ENCODE results near the gene VPS11. TPM values are rescaled to one million over a fixed set of nuclear protein-coding genes. Genes with fewer than 3 reads are reported as not detected.
A peak's percentile ranks its signal among the peaks of the same experiment; 100 is the strongest.

Gene VPS11
- total RNA-seq, 1 donor from 2014 or later = 32.7 TPM

DNA sequence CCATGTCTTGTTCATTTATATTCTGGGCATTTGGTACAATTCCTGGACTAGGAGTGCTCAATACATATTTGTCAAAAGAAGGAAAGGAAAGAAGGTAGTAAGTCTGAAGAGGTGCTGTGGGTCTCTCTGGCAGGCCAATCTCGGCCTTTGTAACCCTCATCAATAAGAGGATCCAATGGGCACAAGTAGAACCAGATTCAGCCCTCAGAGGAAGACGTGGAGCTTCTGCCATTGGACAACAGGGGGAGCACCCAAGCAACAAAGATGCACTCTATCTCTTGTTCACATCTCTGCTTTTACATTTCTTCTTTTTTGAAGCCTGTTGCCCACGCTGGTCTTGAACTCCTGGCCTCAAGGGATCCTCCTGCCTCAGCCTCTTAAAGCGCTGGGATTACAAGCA lies 2.2 kb upstream of the VPS11 start:
- Mint-ChIP-seq H3K36me3 (ENCODE audit: low read depth, unreplicated experiment) (peaks cover 5% of the 10 kb centered on the region), H3K27me3 (ENCODE audit: unreplicated experiment) (peaks cover 7% of the 10 kb centered on the region), H3K9me3 (ENCODE audit: unreplicated experiment) (no peaks in the 10 kb centered on the region), H3K4me3 (ENCODE audit: unreplicated experiment) (no peak overlapping the region), H3K4me1 (ENCODE audit: unreplicated experiment) (peaks cover 14% of the 10 kb centered on the region), H3K27ac (ENCODE audit: unreplicated experiment) (no peak overlapping the region)
- no peak for DNase-seq (ENCODE audit: low spot score)
- TF ChIP-seq, protein P1, sequence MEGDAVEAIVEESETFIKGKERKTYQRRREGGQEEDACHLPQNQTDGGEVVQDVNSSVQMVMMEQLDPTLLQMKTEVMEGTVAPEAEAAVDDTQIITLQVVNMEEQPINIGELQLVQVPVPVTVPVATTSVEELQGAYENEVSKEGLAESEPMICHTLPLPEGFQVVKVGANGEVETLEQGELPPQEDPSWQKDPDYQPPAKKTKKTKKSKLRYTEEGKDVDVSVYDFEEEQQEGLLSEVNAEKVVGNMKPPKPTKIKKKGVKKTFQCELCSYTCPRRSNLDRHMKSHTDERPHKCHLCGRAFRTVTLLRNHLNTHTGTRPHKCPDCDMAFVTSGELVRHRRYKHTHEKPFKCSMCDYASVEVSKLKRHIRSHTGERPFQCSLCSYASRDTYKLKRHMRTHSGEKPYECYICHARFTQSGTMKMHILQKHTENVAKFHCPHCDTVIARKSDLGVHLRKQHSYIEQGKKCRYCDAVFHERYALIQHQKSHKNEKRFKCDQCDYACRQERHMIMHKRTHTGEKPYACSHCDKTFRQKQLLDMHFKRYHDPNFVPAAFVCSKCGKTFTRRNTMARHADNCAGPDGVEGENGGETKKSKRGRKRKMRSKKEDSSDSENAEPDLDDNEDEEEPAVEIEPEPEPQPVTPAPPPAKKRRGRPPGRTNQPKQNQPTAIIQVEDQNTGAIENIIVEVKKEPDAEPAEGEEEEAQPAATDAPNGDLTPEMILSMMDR (IDR thresholded peaks at IDR 0.05; ENCODE audit: unreplicated experiment) = no peak

- Mint-ChIP-seq H3K27me3 (ENCODE audit: unreplicated experiment) (peaks cover 5% of the 10 kb centered on the region), H3K9me3 (ENCODE audit: unreplicated experiment) (no peaks in the 10 kb centered on the region), H3K4me3 (ENCODE audit: unreplicated experiment) (peak overlapping the region; percentile 65), H3K36me3 (ENCODE audit: low read depth, unreplicated experiment) (peaks cover 61% of the 10 kb centered on the region), H3K27ac (ENCODE audit: unreplicated experiment) (no peak overlapping the region), H3K4me1 (ENCODE audit: unreplicated experiment) (no peaks in the 10 kb centered on the region)
- TF ChIP-seq, protein P1 (IDR thresholded peaks at IDR 0.05; ENCODE audit: unreplicated experiment) = no peak
- no peak for DNase-seq (ENCODE audit: low spot score)
Measured at GRCh38 chr11:119077839-119078238, 10.2 kb downstream of the VPS11 start.

DNA sequence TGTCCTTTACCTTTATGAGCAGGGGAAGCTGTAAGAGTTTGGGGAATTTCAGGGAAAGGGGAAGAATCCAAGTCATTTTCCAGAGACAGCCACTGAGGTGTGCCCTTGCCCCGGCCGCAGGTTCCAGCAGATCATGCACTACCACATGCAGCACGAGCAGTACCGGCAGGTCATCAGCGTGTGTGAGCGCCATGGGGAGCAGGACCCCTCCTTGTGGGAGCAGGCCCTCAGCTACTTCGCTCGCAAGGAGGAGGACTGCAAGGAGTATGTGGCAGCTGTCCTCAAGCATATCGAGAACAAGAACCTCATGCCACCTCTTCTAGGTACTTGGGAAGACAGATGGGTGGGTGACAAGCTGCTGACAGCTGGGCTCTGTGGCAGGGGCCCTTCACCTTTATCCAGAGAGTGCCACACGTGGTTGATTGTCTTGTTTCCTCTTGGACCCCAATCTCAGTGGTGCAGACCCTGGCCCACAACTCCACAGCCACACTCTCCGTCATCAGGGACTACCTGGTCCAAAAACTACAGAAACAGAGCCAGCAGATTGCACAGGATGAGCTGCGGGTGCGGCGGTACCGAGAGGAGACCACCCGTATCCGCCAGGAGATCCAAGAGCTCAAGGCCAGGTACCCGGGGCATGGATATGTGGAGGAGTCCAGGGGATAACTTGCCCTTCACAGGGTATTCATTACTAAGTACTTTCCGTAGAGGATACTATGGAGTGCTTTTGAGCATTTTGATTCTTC lies 11.2 kb downstream of the VPS11 start:
- Mint-ChIP-seq H3K4me1 (ENCODE audit: unreplicated experiment) (no peaks in the 10 kb centered on the region), H3K27ac (ENCODE audit: unreplicated experiment) (no peak overlapping the region), H3K36me3 (ENCODE audit: low read depth, unreplicated experiment) (peaks cover 54% of the 10 kb centered on the region), H3K4me3 (ENCODE audit: unreplicated experiment) (no peak overlapping the region), H3K9me3 (ENCODE audit: unreplicated experiment) (no peaks in the 10 kb centered on the region), H3K27me3 (ENCODE audit: unreplicated experiment) (peaks cover 5% of the 10 kb centered on the region)
- DNase-seq (ENCODE audit: low spot score) = no peak
- TF ChIP-seq, protein P1 (IDR thresholded peaks at IDR 0.05; ENCODE audit: unreplicated experiment) = no peak

GRCh38 chr11:119081682-119082260 lies 14.2 kb downstream of the VPS11 start:
- TF ChIP-seq, protein P1 (IDR thresholded peaks at IDR 0.05; ENCODE audit: unreplicated experiment) = no peak
- Mint-ChIP-seq H3K9me3 (ENCODE audit: unreplicated experiment) (no peaks in the 10 kb centered on the region), H3K4me3 (ENCODE audit: unreplicated experiment) (no peak overlapping the region), H3K27me3 (ENCODE audit: unreplicated experiment) (peaks cover 4% of the 10 kb centered on the region), H3K4me1 (ENCODE audit: unreplicated experiment) (peaks cover 5% of the 10 kb centered on the region), H3K36me3 (ENCODE audit: low read depth, unreplicated experiment) (peaks cover 51% of the 10 kb centered on the region), H3K27ac (ENCODE audit: unreplicated experiment) (no peak overlapping the region)
- DNase-seq (ENCODE audit: low spot score) = no peak
